GM21447 (cell line): ENCODE results near the gene ITGA8.
"Not testable (repeated sequence)": the region's sequence is repeated elsewhere in the genome, so short reads cannot be mapped to it uniquely, and the experiment has no call there.

Experiments used
- ATAC-seq: cut with Tn5 transposase; IDR thresholded peaks from one replicate; pipeline ENCODE4 v1.9.1; 2021; ENCODE audit not compliant: unreplicated experiment

Gene ITGA8

DNA sequence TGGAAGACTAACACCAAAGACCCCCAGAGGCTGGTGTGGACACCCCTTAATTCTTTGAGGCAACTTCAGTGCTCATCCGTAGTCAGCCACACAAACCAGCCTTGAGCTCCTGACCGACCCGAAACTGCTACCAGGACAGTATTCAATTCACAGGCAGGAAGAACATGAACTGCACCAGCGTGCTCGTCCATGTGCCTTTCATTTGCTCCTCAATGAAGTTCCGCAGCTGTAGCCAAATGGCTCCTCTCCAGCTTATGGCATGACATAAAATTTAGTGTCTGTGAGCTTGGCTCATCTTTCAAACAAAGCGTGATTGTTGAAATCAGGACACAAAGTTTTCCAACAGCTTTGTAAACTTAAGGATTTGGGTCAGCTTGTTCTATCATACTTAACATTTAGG lies 204.5 kb downstream of the ITGA8 start:
- no peak for ATAC-seq

DNA sequence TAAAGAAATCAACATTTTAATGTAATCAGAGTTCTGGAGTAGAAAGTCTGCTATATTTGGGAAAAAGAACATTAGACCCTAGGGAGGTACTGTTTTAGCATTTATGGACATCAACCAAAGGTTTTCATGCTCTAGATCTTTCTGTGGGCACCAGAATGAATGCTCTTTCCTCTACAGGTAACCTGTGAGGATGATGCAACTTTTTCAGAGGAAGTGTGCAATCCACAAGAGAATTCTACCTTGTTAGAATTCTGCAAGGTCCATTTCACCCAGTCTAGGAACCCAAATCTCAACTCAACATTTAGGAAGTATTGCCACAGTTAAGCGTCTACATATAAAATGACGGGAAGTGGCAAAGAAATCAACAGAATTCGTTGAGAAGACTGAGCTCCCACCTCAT lies 208.8 kb downstream of the ITGA8 start:
- no peak for ATAC-seq

DNA sequence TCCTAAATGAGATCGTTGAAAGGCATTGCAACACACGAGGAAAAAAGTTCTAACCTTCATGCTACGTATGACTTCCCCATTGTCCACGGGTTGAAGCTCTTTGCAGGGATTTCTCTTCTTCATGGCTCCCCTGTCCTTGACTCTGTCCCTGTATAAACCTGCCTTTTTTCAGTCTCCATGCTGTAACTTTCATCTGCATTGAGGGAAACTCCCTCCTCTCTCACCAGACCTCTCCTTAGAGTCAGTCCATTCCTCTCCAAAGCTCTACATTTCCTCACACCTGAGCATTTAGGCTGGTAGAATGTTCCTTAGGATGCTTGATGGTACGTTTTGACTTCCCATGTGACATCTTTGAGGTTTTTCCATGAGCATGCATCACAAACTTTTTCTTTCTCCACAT lies 214.4 kb downstream of the ITGA8 start:
- ATAC-seq: no peak

DNA sequence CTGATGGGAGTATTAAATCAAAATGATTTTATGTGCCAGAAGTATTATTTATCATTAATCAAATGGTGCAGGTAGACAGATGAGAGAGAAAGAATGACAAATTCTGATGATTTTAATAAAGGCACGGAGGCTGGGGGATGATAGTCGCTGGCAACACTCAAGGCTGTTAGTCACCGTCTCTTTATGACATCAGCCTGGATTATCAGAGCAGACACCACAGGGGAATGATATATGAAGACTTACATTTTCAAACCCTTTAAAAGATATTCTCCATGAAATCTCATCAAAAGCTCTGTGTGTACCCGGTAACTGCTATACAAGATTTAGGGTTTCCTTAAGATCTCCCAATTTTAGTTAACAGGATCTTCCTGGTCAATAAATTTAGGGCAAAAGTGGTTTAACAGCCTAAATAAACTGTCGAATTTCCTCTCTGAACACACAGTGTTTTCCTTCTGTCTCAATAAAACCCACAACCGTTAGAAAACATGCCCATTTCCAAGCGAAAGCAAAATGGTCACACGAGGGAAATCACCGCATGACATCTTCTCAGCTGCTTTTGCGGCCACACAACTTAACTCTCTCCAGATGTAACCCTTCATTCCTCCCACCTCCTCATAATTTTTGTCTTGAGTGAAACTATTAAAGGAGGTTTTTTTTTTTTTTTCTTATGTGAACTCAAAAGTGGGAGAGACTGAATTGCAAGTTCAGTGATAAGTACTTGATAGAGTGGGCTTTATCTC lies 215.5 kb downstream of the ITGA8 start:
- no peak for ATAC-seq

DNA sequence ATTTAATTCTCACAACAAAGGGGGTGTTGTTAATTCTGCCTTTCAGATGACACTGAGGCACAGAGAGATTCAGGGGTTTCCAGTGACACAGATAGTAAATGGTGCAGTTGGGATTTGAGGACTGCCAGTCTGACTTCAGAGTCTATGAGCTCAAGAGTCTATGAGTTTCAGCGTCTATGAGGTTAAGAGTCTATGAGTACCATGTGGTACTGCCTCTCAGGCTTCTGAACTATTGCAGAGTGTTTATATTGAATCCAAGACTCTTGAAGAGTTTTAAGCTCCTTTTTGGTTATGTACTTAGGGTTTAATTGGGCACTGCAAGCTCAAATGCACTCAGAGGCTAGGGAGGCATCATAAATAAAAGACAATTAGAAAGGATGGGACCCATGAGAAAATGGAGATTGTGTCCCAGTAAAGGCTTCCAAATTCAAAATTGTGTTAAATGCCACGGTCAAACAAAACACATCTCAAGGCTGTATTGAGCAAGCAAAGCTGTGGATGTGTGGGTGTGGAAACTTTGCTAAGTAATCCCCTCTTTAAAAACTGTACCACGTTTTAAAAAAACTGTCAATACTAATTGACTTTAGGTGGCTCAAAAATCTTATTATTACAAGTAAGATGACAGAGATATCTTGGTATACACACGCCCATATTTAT lies 224.7 kb downstream of the ITGA8 start:
- ATAC-seq: no peak

DNA sequence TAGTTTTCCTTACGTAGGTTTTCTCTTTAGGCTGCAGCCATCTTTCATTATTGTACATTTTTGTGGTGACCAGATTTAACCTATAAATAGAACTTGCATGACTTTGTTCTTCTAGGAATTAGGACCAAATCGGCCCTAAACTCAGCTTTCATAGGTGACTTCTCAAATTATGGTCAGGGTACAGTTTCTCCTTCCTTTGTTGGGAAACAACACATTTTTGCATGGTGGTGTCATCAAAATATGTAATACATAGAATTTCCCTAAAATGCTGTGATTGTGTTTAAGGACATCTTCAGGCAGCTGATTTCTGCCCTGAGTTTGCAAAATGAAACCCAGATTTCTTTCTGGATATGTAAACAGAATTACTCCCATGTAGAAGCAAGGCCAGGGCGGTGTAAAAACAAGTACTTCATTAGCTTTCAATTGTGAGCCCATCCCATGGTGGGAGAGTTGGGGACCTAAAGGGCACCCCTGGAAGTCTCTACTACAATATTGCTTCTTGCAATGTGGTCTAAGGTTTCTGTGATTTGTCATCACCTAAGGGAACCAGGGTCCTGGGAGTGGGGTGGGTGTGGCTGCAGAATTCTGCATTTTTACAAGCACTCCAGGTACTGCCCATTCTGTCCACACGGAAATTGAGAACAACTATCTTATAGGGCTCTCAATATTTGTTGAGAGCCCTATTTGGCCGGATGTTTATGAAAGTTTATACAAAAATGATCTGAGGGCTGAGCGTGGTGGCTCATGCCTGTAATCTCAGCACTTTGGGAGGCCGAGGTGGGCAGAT lies 227.7 kb downstream of the ITGA8 start:
- ATAC-seq: no peak

DNA sequence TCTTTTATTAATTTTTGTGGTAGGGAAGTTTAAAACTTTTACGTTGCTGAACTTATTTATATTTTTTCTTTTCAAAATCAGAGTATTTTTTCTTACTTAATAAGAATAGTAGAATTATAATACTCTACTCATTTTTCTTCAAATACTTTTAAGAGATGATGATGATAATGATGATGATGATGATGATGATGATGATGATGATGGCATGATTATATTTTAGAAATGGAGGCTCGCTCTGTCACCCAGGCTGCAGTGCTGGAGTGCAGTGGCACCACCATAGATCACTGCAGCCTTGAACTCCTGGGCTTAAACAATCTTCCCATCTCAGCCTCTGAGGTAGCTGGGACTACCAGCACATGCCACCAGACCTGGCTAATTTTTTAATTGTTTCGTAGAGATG lies 230.3 kb downstream of the ITGA8 start:
- no peak for ATAC-seq

DNA sequence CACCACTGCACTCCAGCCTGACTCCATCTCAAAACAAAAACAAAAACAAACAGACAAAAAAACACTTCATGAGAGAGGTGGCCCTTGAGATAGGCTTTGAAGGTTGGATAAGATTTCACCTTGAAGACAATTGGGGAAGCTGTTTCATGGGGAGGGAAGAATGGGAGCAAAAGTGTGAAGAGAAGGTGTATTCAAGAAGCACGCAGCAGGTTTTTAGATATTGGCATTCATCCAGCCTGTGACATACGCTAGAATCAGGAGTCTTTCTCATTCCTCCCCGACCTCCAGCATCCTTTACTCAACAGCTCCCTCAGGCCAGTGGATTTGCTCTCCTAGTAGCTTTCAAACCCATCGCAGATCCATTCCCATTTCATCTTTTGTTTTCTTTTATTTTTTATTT lies 232.3 kb downstream of the ITGA8 start:
- ATAC-seq: no peak

DNA sequence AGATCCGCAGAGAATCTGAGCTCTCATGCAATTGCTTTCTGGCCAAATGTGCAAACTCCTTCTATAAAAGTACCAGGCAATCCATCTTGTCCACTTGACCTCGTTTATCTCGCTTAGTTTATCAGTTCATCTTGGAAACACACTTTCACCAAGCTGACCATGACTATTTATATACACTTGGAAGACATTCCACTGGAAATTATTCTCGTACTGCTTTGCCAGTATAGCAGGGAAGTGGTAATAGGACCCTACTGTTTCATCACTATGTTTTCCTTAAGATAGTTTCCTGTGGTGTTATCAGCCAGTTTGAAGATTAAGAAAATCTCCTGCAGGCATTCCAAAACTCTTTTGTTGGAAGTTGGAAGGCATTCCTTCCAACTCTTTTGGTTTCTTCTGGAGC lies 233.3 kb downstream of the ITGA8 start:
- no peak for ATAC-seq

DNA sequence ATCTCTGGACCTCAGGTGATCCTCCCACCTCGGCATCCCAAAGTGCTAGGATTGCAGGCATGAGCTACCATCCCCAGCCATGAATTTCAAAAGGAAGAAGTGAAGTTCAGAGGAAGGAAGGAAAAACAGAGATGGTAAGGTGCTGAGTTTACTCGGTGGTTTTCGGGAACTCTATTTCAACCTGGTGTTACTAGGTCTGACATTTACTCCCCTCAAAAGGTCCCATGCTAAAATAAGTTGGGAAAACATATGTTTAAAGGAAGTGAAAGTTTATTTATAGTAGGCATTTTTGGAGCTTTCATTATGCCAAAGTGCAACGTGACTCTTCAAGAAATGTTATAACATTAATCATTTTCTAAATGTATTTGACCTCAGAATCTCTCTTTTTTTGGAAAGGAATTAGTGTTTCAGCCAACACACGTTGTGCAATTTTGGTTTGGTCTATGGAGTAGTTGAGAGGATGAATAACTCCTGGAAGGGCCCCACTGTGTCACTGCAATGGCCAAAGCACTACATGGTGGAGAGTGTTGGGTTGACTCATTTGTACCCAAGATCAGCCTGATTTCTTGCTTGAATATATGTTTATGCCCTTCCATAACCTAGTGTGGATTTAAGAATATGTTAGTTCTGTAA lies 233.9 kb downstream of the ITGA8 start:
- no peak for ATAC-seq

DNA sequence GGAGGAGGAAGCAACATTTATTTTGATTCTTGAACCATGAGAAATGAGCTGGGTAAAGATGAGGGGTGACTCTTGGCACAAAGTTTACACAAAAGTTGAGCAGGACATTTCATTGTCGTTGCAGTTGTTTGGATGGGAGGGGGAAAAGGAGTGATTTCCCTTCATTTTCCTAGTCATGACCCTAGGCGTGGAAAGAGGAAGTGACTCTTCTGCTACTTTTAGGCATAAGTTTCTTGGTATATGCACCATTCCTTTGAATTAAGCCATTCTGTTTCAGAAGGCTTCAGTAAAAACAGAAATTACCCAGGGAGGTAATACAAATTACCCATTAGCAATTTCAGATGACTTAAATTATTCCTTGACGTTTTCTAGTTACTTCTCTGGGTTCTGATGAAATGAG lies 234.7 kb downstream of the ITGA8 start:
- ATAC-seq: no peak

DNA sequence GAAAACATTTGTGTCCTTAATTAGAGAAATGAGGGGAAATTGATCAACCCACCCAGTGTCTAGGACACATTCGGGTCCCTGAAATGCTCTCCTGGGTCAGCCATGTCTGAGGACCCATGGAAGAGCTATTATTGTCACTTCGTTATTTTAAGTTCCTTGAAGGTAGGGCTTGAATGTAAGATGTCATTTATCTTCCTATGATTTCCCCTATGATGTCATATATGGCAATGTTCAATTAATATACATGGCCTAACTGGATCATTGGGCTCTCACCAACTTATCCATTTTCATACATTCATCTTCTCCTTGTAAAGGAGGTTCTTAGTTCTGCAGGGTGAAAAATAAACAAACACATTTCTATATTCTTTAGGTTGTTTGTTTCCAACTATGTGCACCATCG lies 235.6 kb downstream of the ITGA8 start:
- ATAC-seq: no peak

DNA sequence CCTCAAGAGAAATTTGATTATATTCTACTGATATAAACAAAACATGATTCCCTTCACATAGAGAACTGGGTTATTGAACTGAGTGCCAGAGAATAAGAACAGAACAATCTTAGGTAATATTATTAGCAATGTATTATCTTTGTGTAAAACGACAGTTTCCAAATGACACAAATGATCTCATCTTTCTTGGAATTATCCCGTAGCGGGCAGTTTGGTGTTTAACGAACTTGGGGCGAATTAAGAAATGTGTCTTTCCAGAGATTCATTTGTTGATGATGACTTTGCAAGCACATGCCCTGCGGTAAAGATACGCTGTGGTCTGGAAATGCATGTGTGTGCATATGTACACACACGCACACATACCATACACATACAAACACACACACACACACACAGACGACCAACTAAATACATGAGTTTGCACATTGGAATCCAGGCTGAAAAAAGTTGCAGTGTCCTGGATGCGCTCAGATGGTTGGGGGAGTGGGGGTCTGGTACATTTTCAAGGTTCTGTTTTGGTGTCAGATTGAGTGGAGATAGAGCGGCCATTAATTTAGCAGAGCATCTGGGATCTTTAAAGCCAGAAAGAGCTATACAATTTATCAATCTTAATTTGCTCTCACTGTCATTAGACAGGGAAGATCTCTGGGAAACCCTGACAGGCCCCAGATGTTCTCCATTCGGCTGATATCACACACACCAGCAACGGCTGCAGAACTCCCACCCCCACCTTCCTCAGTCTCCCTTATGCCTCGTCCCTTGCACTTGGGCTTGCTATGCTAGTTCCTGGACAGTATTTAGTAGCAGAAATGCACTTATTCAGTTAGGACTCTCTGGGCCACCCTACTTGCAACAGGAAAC lies 236.3 kb downstream of the ITGA8 start:
- ATAC-seq: no peak

DNA sequence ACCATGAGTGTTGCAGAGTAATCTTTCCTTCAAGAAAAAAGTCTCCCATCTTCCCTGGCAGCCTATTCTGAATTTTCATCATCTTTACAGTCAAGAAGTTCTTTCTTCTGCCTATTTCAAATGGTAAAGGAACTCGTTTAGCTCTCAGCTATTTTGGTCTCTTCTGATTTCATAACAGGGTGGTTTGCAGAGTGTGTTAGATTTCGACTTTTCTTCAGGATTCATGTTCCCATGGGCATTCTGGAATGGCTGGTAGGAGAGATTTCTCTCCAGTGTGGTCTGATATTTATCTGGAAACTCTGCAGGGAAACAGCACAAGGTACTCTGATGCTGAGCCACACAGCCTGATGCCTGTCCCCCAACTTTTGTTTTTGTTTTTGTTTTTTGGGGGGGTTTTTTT lies 237.6 kb downstream of the ITGA8 start:
- ATAC-seq: no peak

DNA sequence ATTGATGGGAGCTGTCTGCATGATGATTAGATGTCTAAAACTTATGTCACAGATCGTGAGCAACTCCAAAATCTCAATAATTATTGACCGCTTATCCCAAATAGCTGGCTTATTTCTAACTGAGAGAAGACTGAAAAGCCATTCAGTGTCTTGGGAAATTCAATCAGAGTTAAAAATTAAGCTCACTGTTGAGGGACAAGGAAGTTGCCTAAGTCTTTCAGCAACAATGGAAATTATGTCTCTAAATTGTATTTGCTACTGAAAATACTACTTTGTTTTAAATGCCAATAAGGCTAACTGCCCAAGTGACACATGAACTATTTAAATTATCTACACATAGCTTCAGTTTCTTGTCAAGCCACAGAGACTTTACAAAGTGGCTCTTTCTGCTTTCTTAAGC lies 240.8 kb downstream of the ITGA8 start:
- ATAC-seq: no peak

DNA sequence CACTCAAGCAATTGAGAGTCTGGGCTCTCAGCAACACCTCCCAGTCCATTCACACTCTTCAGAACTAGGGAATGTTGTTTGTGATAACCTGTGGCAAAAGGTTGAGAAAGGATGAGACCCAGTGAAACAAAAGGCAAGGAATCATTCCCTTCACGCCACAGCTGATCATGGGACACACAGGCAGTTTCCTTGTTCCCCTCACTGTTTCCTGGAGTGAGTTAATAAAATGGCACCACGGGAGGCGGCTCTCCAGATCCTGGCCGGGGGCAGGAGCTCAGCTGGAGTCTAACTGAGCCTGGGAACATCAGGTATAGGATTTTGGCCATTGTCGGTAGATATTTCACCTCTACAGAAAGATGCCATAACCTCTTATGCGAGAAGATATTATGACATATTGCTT lies 241.3 kb downstream of the ITGA8 start:
- no peak for ATAC-seq

DNA sequence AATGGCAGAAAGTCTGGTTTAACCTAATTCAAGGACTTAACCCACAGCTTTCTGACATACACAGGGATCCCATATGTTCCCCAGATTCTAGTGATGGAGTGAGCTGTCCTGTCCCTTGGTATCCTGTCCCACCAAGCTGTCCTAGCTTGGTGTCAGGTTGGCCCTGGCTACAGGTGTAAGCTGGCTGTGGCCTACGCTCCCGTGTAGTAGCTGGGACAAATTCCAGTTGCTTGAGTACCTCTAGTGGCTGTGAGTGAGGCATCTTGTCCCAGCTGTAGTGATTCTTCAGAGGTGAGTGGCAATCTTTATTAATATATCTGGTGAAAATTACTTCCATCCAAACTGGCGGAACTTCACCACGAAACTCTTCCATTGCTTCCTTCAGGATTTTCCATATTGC lies 243.4 kb downstream of the ITGA8 start:
- ATAC-seq: no peak

DNA sequence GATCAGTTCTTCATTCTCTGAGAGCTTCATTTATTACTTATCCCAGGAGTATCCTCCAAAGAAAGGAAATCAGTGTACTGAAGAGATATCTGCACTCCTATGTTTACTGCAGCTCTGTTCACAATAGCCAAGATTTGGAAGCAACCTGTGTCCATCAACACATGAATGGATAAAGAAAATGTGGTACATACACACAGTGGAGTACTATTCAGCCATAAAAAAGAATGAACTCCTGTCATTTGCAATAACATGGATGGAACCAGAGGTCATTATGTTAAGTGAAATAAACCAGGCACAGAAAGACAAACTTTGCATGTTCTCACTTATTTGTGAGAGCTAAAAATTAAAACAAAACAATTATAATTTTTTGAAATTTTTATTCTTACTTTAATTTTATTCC lies 244.3 kb downstream of the ITGA8 start:
- ATAC-seq: not testable (repeated sequence)

DNA sequence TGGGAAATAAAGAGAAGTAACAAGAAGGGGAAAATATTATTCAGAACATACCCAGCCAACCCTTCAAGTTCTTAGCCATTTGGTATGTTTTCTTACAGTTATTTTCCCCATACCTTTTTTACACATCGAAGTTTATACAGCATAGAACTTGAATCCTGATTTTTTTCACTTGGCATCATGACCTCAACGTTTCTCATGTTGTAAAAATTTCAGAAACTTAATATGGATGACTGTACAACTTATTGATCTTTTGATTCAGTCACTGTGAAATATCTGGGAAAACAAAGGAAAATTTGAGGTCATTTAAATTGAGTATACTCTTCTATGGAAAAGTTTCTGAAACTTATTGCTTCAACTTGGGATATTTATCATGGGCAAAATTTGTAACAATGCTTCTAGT lies 245.1 kb downstream of the ITGA8 start:
- no peak for ATAC-seq

DNA sequence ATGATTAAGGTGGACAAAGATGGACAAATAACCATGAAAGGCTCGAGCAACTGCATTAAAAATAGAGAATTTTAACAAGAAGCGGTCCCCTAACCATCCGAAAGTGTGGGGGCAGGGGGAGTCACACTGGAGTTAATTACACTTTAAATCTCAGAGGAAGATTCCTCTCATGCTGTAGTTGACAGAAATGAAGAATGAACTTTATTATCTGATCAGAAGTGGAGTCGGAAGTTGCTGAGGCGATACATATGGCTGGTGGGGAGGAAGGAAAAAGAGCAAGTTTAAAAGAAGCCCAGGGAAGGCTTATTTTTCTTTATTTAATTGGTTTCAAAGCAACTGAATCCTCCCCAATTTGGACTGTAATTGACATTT lies 246.3 kb downstream of the ITGA8 start:
- ATAC-seq: no peak
